Left lung (tissue), 10 donors: ENCODE data around the gene MPPED1. TPM values are rescaled to one million over a fixed set of nuclear protein-coding genes. Genes with fewer than 3 reads are reported as not detected.

Experiments used
- ATAC-seq: fragments of 200-7000 bp; cut with Tn5 transposase; one replicate; pipeline ENCODE4 v1.9.1; 2020; ENCODE audit warnings: moderate library complexity
- DNase-seq, 4 donors: peaks; one replicate each; pipeline ENCODE4 v3.0.0-alpha.2; 2013 to 2020
- H3K27ac ChIP-seq, 2 donors: fragments of 200-600 bp; sonication (generic) in 1 of 2; one replicate each; pipeline versions ENCODE4 v1.5.0 to v1.8.0; 2020 to 2021
- H3K27me3 ChIP-seq, 2 donors: fragments of 200-600 bp; sonication (generic) in 1 of 2; one replicate each; pipeline versions ENCODE4 v1.5.0 to v1.8.0; 2020 to 2021
- H3K36me3 ChIP-seq, 2 donors: fragments of 200-600 bp; sonication (generic) in 1 of 2; one replicate each; pipeline versions ENCODE4 v1.5.0 to v1.8.0; 2020 to 2021
- H3K4me1 ChIP-seq, 2 donors: fragments of 200-600 bp; one replicate each; pipeline ENCODE4 v1.8.0; 2021
- H3K4me3 ChIP-seq, 2 donors: fragments of 200-600 bp; sonication (generic) in 1 of 2; one replicate each; pipeline versions ENCODE4 v1.5.0 to v1.8.0; 2020 to 2021; ENCODE audit warnings: mild to moderate bottlenecking in 1 of 2
- H3K9me3 ChIP-seq, 2 donors: fragments of 200-600 bp; sonication (generic) in 1 of 2; one replicate each; pipeline versions ENCODE4 v1.5.0 to v1.8.0; 2020 to 2021
- CTCF ChIP-seq, 2 donors: fragments of 200-600 bp; sonication (generic) in 1 of 2; IDR thresholded peaks; one replicate each; pipeline versions ENCODE4 v1.5.0 to v1.8.0; 2021; ENCODE audit warnings: antibody characterized with exemption in 2 of 2
- intact Hi-C, 2 donors: fragments of 100-400 bp; cut with DNase I; formaldehyde crosslinking; loops; one replicate each; pipeline versions ENCODE4 v1.11.2 to v1.14.2; 2022
- polyA plus RNA-seq, 6 donors: library from polyadenylated mRNA; unstranded; fragments of 120-200 nt; gene quantifications; one replicate each; pipeline ENCODE4 v1.2.1, GENCODE V29; 2013; ENCODE audit not compliant: insufficient read length in 6 of 6
- total RNA-seq, 2 donors: library from RNA; stranded (reverse); fragmentation: NEBNext Ultra II Directional; extraction: Animal tissue kit (Norgen Biotek cat#: 25700); gene quantifications; one replicate each; pipeline ENCODE4 v1.2.1, GENCODE V29; 2021
- donor health status: DM: no; HTN: yes; CAD: no.
- donor health status: DM: no; HTN: no; CAD: no.

The MPPED1 gene
- total and polyA plus RNA-seq, 8 donors = 0.37 to 0.67 (median 0.52) TPM; not detected in 2

GRCh38 chr22:43409800-43410199 is 2.0 kb upstream of the MPPED1 start:
- no peak for TF ChIP-seq CTCF (IDR thresholded peaks at IDR 0.05)
- H3K36me3 ChIP-seq = no peaks in the 10 kb centered on the region
- H3K27ac ChIP-seq = no peak overlapping the region
- H3K9me3 ChIP-seq = no peaks in the 10 kb centered on the region
- H3K4me3 ChIP-seq = no peak overlapping the region
- ATAC-seq (no peak), DNase-seq (no peak)
- no peaks in the 10 kb centered on the region for H3K4me1 ChIP-seq
- peaks cover 39 to 87% of the 10 kb centered on the region in 2 donors for H3K27me3 ChIP-seq
- intact Hi-C loops = no loop called here

DNA sequence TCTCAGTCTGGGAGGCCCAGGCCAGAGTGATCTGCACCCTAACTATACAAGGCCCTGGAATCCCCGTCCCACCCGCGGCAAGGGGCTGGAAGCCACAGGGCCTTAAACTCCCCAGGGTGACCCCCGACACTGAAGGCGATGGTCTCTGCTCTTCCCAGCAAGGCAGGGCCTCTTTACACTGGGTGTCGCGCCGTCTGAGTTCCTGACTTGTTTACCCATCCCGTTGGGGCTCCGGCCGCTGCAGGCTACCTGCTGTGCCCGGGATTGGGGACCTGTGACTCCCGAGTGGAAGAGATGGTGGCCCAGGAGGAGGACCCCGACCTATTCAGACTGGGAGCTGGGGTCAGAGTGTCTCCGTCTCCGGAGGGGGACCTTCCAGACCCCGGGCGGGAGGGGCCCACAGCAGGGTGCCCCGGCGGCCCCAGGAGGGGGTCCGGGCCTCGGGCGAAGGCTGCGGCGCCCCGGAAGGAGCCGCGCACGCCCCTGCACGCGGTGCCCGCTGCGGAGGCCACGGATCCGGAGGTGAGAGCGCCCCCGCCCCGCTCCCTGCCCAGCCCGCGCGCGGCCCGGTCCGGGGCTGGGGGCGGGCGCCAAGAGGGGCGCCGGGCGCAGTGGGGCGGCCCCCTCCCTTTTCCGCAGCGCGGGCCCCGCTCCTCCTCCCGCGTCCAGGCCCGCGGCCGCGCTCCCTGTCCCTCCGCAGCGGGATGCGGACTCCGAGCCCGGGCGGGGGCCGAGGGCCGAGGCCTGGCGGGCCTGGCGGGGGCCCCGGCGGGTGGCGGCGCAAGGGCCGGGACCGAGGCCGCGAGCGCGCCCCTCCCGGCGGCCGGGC is 560 bp upstream of the MPPED1 start:
- H3K4me3 ChIP-seq = no peak overlapping the region

DNA sequence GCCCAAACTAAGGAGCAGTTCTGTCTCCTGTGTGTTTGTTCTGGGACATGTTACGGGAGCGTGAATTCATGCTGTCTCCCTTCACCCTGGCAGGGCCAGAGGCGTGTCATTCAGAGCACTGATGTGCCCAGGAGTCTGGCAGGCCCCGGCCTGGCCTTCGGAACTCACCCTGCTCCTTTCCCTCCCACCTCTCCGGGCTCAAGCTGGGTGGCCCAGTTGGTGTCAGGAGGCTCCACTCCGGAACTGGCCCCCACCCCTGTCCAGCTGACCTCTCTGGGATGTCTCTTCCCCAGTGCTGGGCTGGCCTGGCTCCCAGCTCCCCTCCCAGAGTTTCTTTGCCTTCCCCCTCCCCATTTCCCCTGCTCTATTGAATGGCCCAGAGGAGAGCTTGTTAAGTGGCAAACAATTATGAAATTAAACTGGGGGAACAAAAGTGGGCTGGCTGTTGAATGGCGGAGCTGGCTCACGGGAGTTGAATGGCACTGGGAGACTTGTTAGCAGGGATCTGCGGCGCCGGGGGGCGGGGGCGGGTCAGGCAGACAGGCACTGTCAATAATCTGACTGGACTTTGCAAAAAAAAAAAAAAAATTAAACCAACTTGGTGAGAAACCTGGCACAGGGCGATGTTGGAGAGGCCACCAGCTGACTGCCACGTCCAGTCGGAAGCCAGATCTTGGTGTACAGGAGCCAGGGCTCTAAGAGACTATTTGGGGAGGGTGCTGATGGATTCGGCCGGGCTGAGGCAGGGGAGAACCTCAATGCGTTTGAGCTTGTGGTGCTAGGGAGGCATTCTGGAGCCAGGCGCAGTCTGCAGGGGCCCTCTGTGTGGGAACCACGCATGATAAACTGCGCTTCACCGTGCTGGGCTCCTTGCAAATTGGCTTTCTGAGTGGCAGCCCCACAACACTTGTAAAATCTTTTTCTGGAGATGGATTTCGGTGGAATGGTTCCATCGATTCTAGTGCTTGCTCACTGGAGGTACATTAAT is 1.3 kb downstream of the MPPED1 start:
- ATAC-seq (no peak), DNase-seq (no peak)
- H3K4me1 ChIP-seq = no peaks in the 10 kb centered on the region
- no peaks in the 10 kb centered on the region for H3K36me3 ChIP-seq
- peaks cover 41 to 96% of the 10 kb centered on the region in 2 donors for H3K27me3 ChIP-seq
- no peak overlapping the region for H3K27ac ChIP-seq
- intact Hi-C loops = no loop called here
- no peaks in the 10 kb centered on the region for H3K9me3 ChIP-seq
- TF ChIP-seq CTCF (IDR thresholded peaks at IDR 0.05) = no peak
- H3K4me3 ChIP-seq = no peak overlapping the region

More for the DNA sequence above, 560 bp upstream of the MPPED1 start:
- peaks cover 41 to 97% of the 10 kb centered on the region in 2 donors for H3K27me3 ChIP-seq
- intact Hi-C loops = no loop called here
- no peak for ATAC-seq
- no peaks in the 10 kb centered on the region for H3K36me3 ChIP-seq
- no peak for DNase-seq
- H3K9me3 ChIP-seq = no peaks in the 10 kb centered on the region
- no peak for TF ChIP-seq CTCF (IDR thresholded peaks at IDR 0.05)
- no peak overlapping the region for H3K27ac ChIP-seq
- H3K4me1 ChIP-seq = no peaks in the 10 kb centered on the region

DNA sequence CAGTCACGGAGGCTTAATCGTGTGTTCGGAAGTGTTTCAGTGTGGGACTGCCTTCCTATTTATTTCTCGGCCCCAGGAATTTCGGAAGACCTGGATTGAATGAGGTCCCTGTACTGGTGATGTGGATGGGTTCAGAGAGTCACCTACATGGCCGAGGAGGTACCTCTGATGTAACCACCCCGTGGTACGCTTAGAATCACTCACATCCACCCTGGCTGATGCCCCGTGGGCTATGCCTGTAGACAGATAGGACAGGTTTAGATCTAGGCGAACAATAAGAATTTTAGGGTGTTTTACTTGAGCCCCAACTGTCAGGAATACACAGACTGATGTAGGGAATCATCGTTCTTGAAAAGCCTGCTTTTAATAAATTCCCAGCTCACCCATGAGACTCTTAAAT is 2.0 kb downstream of the MPPED1 start:
- H3K27me3 ChIP-seq = peaks cover 41 to 96% of the 10 kb centered on the region in 2 donors
- intact Hi-C loops = no loop called here
- DNase-seq = no peak
- H3K27ac ChIP-seq = no peak overlapping the region
- no peak for ATAC-seq
- H3K36me3 ChIP-seq = no peaks in the 10 kb centered on the region
- H3K9me3 ChIP-seq = no peaks in the 10 kb centered on the region
- H3K4me3 ChIP-seq = no peak overlapping the region
- H3K4me1 ChIP-seq = no peaks in the 10 kb centered on the region
- no peak for TF ChIP-seq CTCF (IDR thresholded peaks at IDR 0.05)

GRCh38 chr22:43415681-43416080 is 3.9 kb downstream of the MPPED1 start:
- Histone ChIP-seq H3K36me3 (no peaks in the 10 kb centered on the region), H3K4me3 (no peak overlapping the region), H3K27ac (no peak overlapping the region), H3K27me3 (peaks cover 35 to 95% of the 10 kb centered on the region in 2 donors), H3K4me1 (no peaks in the 10 kb centered on the region), H3K9me3 (no peaks in the 10 kb centered on the region)
- no peak for TF ChIP-seq CTCF (IDR thresholded peaks at IDR 0.05)
- DNase-seq = no peak
- intact Hi-C loops = no loop called here
- no peak for ATAC-seq
